LoVo (cell line): ENCODE results near the gene LPAR1.
A peak's percentile ranks its signal among the peaks of the same experiment; 100 is the strongest.

Experiments
- DNase-seq: peaks from one replicate; pipeline ENCODE4 v3.0.0-alpha.2; 2016; ENCODE audit warnings: low spot score

Gene LPAR1

GRCh38 chr9:111037708-111038330 is 451 bp downstream of the LPAR1 start:
- peak; percentile 41 for DNase-seq

- DNase-seq, result no peak
Observed at GRCh38 chr9:111037356-111037707, 938 bp downstream of the LPAR1 start.

GRCh38 chr9:111036946-111037345 is 1.3 kb downstream of the LPAR1 start:
- no peak for DNase-seq

- no peak for DNase-seq
Observed at GRCh38 chr9:111036429-111036789, 1.9 kb downstream of the LPAR1 start.

GRCh38 chr9:111035543-111036428 is 2.5 kb downstream of the LPAR1 start:
- DNase-seq, result no peak

- DNase-seq, result no peak
Observed at GRCh38 chr9:111034898-111035539, 3.3 kb downstream of the LPAR1 start.

GRCh38 chr9:111034170-111034897 is 3.9 kb downstream of the LPAR1 start:
- no peak for DNase-seq

- no peak for DNase-seq
Observed at GRCh38 chr9:111030492-111030891, 7.8 kb downstream of the LPAR1 start.

GRCh38 chr9:111029260-111029659 is 9.0 kb downstream of the LPAR1 start:
- no peak for DNase-seq

GRCh38 chr9:111027798-111028197 is 10.5 kb downstream of the LPAR1 start:
- DNase-seq, result no peak

- DNase-seq, result no peak
Observed at GRCh38 chr9:111023128-111023527, 15.1 kb downstream of the LPAR1 start.

GRCh38 chr9:111020594-111020993 is 17.7 kb downstream of the LPAR1 start:
- no peak for DNase-seq

GRCh38 chr9:111016426-111017045 is 21.7 kb downstream of the LPAR1 start:
- no peak for DNase-seq

- no peak for DNase-seq
Observed at GRCh38 chr9:111016016-111016415, 22.3 kb downstream of the LPAR1 start.

GRCh38 chr9:111013707-111014106 is 24.6 kb downstream of the LPAR1 start:
- DNase-seq, result no peak

- DNase-seq, result no peak
Observed at GRCh38 chr9:111013250-111013649, 25.0 kb downstream of the LPAR1 start.

GRCh38 chr9:111008158-111009075 is 29.9 kb downstream of the LPAR1 start:
- no peak for DNase-seq

GRCh38 chr9:111005746-111006470 is 32.4 kb downstream of the LPAR1 start:
- DNase-seq, result no peak

GRCh38 chr9:111004936-111005335 is 33.3 kb downstream of the LPAR1 start:
- DNase-seq, result no peak

GRCh38 chr9:111003182-111003581 is 35.1 kb downstream of the LPAR1 start:
- DNase-seq, result no peak
